GM18951 (cell line): ENCODE measurements around the gene DNAJC4.

Experiments
- POLR2A ChIP-seq: IDR thresholded peaks from 4 replicates; pipeline ENCODE4 v1.6.1; 2011; ENCODE audit warnings: mild to moderate bottlenecking; ENCODE audit not compliant: insufficient read length, insufficient read depth; ENCODE audit errors: extremely low read depth
- in situ Hi-C: fragments of 300-500 bp; cut with MboI; formaldehyde crosslinking; loops from one replicate; pipeline ENCODE4 v1.12.0; 2022; ENCODE audit warnings: low sequenced_read_pairs, mixed read lengths, inconsistent platforms; ENCODE audit not compliant: unreplicated experiment

The DNAJC4 gene

GRCh38 chr11:64230171-64230984 is at the start of gene DNAJC4:
TSS of gene DNAJC4 (plus strand) at chr11:64230548. CDS start at chr11:64230855, 307 bp downstream.
- in situ Hi-C loops, result no loop called here
- peak; percentile 75 for TF ChIP-seq POLR2A

GRCh38 chr11:64180891-64181290 is 49.5 kb upstream of the DNAJC4 start:
- TF ChIP-seq POLR2A, result no peak
- in situ Hi-C loops, result no loop called here

- in situ Hi-C loops, result no loop called here
- peak; percentile 39 for TF ChIP-seq POLR2A
Observed at GRCh38 chr11:64181506-64182411, 48.6 kb upstream of the DNAJC4 start.

- in situ Hi-C loops, result no loop called here
- no peak for TF ChIP-seq POLR2A
Observed at GRCh38 chr11:64183890-64184289, 46.5 kb upstream of the DNAJC4 start.

GRCh38 chr11:64185175-64185692 is 45.1 kb upstream of the DNAJC4 start:
- in situ Hi-C loops, result no loop called here
- TF ChIP-seq POLR2A, result peak; percentile 99

- in situ Hi-C loops, result no loop called here
- TF ChIP-seq POLR2A, result peak; percentile 54
Observed at GRCh38 chr11:64185693-64186491, 44.5 kb upstream of the DNAJC4 start, which contains the start of gene STIP1. TSS of gene STIP1 (plus strand) at chr11:64186171. CDS start at chr11:64186262, 91 bp downstream.

- no peak for TF ChIP-seq POLR2A
- in situ Hi-C loops, result no loop called here
Observed at GRCh38 chr11:64186492-64187165, 43.7 kb upstream of the DNAJC4 start.

GRCh38 chr11:64192434-64192833 is 37.9 kb upstream of the DNAJC4 start:
- in situ Hi-C loops, result no loop called here
- TF ChIP-seq POLR2A, result no peak

GRCh38 chr11:64196626-64197025 is 33.7 kb upstream of the DNAJC4 start:
- in situ Hi-C loops, result no loop called here
- TF ChIP-seq POLR2A, result no peak

- in situ Hi-C loops, result no loop called here
- TF ChIP-seq POLR2A, result no peak
Observed at GRCh38 chr11:64198511-64198910, 31.8 kb upstream of the DNAJC4 start.

- no peak for TF ChIP-seq POLR2A
- in situ Hi-C loops, result loop anchor here (5.0 kb wide), 1 partner anchor 96 kb away; no protein-coding TSS in a partner anchor
Observed at GRCh38 chr11:64201543-64201942, 28.8 kb upstream of the DNAJC4 start.

- no peak for TF ChIP-seq POLR2A
- in situ Hi-C loops, result loop anchor here (5.0 kb wide), 1 partner anchor 94 kb away; no protein-coding TSS in a partner anchor
Observed at GRCh38 chr11:64202992-64203391, 27.4 kb upstream of the DNAJC4 start.

GRCh38 chr11:64203421-64204079 is 26.8 kb upstream of the DNAJC4 start:
- in situ Hi-C loops, result loop anchor here (5.0 kb wide), 1 partner anchor 94 kb away; no protein-coding TSS in a partner anchor
- no peak for TF ChIP-seq POLR2A
